ENCODE measurements around the gene HECTD1.

DNA sequence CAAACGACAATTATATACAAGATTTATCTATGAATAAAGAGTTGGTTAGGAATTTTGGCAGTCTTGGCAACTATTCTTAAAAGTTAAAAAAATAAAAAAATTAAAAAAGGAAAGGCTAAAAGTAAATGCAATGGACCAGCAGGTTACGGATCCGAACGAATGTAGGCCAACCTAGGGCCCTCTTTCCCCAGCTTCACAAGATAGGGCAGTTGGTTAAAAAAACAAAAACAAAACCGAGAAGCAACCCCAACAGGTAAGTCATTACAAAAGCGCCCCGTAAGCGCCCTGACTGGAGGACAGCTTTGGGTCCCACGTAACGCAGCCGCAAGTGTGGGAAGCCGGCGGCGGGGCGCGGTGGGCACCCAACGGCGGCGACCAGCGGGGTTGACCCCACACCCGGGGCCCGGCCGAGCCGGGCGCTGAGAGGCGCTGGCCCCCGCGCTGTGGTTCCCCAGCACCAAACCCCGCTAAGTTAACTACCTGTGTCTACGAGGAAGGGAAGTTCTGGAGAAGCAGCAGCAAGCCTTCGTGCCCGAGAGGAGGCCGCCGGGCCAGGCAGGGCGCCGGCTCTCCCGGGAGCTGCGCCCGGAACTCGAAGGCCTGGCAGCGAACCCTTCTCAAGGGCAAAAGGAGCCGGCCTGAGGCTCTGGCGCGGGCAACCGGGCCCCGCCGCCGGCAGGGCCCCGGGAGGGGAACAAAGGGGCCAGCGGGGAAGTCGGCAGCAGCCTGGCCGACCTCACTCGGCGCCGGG lies 882 bp downstream of the HECTD1 start:
- TF ChIP-seq, protein P1, sequence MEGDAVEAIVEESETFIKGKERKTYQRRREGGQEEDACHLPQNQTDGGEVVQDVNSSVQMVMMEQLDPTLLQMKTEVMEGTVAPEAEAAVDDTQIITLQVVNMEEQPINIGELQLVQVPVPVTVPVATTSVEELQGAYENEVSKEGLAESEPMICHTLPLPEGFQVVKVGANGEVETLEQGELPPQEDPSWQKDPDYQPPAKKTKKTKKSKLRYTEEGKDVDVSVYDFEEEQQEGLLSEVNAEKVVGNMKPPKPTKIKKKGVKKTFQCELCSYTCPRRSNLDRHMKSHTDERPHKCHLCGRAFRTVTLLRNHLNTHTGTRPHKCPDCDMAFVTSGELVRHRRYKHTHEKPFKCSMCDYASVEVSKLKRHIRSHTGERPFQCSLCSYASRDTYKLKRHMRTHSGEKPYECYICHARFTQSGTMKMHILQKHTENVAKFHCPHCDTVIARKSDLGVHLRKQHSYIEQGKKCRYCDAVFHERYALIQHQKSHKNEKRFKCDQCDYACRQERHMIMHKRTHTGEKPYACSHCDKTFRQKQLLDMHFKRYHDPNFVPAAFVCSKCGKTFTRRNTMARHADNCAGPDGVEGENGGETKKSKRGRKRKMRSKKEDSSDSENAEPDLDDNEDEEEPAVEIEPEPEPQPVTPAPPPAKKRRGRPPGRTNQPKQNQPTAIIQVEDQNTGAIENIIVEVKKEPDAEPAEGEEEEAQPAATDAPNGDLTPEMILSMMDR (conservative IDR thresholded peaks at IDR 0.05; ENCODE audit: low read depth, low read length) = no peak
- TF ChIP-seq EZH2 (IDR thresholded peaks at IDR 0.05; ENCODE audit: borderline replicate concordance, low read depth, low read length, poor library complexity, severe bottlenecking) = no peak
